ENCODE results near the gene BRD3OS.

DNA sequence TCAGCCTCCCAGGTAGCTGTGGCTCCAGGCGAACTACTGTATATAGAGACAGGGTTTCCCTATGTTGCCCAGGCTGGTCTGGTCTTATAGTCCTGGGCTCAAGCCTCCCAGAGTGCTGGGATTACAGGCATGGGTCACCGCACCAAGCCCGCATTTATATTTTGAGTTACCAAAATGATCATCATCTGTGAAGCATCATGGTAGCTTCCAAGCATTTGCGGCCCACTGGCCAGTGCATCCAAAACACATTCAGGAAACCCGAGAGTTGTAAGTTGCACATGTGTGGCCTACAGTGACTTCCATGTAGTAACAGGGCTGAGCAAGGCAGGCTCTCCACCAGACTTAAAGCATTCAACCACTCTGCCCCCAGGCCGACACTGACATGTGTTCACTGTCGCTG lies 2.3 kb downstream of the BRD3OS start:
- TF ChIP-seq, protein P1, sequence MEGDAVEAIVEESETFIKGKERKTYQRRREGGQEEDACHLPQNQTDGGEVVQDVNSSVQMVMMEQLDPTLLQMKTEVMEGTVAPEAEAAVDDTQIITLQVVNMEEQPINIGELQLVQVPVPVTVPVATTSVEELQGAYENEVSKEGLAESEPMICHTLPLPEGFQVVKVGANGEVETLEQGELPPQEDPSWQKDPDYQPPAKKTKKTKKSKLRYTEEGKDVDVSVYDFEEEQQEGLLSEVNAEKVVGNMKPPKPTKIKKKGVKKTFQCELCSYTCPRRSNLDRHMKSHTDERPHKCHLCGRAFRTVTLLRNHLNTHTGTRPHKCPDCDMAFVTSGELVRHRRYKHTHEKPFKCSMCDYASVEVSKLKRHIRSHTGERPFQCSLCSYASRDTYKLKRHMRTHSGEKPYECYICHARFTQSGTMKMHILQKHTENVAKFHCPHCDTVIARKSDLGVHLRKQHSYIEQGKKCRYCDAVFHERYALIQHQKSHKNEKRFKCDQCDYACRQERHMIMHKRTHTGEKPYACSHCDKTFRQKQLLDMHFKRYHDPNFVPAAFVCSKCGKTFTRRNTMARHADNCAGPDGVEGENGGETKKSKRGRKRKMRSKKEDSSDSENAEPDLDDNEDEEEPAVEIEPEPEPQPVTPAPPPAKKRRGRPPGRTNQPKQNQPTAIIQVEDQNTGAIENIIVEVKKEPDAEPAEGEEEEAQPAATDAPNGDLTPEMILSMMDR (conservative IDR thresholded peaks at IDR 0.05; ENCODE audit: low read depth, low read length) = no peak
- TF ChIP-seq EZH2 (IDR thresholded peaks at IDR 0.05; ENCODE audit: borderline replicate concordance, low read depth, low read length, poor library complexity, severe bottlenecking) = no peak
